GM19193 (cell line): ENCODE measurements around the gene AGPAT3.

ENCODE experiments used
- POLR2A ChIP-seq: IDR thresholded peaks from 4 replicates; pipeline ENCODE4 v1.6.1; 2011; ENCODE audit not compliant: insufficient read depth, insufficient read length; ENCODE audit errors: extremely low read depth

Gene AGPAT3

DNA sequence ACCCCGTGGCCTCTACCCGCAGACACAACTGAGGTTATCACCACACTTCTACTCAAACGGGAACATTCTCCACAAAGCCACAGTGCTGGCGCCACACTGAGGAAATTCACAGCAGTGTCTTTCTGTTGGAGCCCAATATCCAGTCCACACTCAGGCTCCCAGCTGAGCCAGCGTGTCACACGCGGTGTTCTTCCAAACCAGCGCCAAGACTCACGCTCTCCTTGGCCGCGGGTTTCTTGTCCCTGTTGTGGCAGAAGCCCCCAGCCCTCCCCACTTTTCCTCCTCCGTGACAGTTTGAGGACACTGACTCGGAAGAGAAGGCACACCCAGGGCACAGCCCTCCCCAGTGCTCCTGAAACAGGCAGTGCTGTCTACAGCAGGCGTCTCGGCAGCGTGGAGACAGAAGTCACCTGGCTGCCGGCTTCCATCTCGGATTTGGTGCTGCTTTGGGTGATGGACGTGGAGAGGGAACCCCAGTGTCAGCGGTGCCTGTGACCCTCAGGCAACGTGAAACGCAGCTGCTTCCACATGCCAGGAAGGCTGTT is 35.4 kb upstream of the AGPAT3 start:
- no peak for TF ChIP-seq POLR2A

DNA sequence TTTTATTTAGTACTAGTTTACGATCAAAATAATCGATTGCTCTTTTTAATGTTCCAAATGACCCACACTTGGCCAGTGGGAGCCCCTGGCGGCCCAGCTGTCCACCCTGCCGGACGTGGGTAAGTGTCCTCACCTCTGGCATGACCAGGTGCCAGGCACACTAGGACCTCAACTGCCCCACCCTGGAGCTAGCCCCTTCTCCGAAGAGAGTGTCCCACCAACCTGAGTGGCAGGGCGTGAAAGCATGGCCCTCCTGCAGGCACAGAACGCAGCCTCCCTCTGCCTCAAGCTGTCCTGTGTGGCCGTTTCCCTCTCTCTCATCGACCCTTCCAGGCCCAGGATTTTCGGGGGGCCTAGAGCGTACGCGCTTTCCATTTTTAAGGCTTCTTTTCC is 32.9 kb upstream of the AGPAT3 start:
- no peak for TF ChIP-seq POLR2A

DNA sequence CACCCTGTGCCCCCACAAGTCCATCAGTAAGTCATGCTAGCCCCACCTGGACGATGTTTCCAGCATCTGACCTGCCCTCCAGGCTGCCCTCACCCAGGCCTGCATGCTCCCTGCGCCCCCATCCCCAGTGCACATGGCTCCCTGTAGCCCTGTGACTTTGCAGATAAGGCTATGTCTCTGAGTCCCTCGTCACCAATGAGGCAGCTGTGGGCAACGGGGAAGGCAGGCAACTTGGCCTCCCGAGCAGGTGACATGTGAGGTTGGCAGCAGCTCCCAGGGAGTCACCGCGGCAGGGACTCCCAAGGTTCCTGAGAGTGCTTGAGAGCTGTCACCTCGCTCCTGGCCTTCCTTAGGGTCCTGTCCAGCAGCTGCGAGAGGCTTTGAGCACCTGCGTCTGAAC is 32.4 kb upstream of the AGPAT3 start:
- TF ChIP-seq POLR2A = no peak

DNA sequence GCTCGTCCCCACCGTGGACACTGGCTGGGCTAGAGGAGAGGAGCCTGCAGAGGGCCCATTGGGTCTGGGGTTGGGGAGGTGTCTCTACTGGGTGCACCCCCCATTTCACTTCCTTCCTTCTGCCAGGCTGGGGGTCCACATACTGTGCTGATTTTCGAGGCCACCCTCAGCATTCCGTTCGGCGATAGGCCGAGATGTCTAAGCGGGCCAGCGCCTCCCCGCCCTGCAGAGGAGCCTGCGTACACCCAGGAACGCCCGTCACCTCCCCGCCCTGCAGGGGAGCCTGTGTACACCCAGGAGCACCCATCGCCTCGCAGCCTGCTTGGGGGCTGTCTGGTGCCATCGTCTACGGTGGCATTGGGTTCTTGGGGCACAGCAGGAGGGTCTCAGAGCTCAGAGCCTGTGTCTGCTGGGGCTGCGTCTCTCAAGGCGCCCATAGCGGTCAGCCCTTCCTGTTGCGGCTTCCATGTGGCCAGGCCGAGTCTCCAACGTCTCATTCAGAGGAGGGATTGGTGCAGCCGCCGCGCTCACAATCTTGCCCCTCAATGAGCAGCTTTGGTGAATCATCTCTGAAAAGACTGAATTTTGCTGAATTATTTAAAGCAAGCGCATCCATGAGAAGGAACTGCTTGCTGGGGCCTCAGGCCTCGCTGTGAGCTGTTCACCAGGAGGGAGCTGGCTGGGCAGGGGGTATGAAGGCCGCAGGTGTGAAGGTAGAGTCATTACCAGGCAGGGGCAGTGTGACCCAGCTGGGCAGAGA is 30.7 kb upstream of the AGPAT3 start:
- TF ChIP-seq POLR2A = no peak

DNA sequence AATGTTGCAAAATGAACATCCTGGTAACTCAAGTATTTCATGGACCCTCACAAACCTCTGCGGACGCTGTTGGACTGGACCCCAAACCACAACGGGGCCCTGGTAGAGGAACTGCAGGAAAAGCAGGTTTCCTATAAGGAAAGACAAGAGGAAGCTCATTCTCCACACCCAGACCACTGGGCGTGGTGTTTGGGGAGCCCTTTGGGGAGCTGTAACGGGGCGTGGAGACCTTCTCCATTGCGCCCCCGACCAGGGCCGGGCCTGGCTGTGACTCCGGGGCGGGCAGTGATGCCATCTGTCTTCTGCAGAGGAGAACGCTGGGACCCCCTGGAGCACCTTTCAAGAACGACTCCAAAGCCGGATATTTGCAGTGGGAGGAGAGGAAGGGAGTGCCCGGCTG is 30.0 kb upstream of the AGPAT3 start:
- no peak for TF ChIP-seq POLR2A

DNA sequence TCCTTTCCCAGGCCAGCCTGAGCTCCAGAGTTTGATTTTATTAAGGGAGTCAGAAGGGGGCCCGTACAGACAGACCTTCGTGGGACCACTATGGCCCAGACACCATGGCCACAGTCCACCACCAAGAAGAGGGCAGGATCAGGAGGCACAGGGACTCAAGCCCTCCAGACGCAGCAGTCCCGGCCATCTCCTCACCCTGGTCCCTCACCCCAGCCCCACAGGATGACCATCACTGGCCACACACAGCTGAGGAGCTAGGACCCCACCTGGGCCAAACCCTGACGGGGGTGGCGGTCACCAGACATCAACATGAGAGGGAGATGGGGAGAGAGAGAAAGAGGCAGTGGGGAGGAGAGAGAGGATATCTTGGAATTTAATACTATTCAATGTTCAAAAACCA is 29.2 kb upstream of the AGPAT3 start:
- no peak for TF ChIP-seq POLR2A

DNA sequence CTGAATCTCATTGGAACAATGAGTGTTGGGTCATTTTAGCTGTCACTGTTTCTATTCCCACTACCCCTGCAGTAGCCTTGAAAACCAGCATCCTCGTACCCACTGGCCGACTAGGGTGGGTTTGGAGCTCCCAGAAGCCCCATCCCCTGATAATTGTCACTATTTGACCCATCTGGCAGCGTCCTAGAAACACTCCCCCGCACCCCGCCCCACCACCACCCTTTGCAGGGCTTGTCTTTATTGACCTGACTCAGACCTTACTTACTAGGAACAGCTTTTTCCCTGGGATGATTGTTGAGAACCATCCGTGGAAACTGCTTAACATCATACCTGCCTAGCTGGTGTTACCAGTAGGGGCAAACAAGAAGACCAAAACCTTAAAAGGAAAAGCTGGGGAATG is 28.4 kb upstream of the AGPAT3 start:
- TF ChIP-seq POLR2A = no peak

DNA sequence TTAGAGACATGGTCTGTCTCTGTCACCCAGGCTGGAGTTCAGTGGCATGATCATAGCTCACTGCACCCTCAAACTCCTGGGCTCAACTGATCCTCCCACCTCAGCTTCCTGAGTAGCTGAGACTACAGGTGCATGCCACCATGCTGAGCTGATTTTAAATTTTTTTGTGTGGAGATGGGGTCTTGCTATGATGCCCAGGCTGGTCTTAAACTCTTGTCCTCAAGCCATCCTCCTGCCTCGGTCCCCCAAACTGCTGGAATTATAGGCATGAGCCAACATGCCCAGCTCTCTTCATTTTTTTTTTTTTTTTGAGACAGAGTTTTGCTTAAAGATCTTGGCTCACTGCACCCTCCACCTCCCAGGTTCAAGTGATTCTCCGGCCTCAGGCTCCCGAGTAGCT is 24.8 kb upstream of the AGPAT3 start:
- no peak for TF ChIP-seq POLR2A

DNA sequence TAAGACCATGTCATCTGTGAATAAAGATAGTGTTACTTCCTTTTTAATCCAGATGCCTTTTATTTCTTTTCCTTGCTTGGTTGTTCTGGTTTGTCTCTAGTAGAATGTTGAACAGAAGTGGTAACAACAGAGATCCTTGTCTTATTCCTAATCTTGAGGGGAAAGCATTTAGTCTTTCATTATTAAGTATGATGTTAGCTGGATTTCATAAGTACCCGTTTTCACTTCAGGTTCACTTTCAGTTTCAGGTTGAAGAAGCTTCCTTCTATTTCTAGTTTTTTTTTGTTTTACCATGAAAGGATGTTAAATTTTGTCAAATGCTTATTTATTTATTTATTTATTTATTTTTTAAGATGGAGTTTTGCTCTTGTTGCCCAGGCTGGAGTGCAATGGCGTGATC is 22.3 kb upstream of the AGPAT3 start:
- TF ChIP-seq POLR2A = no peak

DNA sequence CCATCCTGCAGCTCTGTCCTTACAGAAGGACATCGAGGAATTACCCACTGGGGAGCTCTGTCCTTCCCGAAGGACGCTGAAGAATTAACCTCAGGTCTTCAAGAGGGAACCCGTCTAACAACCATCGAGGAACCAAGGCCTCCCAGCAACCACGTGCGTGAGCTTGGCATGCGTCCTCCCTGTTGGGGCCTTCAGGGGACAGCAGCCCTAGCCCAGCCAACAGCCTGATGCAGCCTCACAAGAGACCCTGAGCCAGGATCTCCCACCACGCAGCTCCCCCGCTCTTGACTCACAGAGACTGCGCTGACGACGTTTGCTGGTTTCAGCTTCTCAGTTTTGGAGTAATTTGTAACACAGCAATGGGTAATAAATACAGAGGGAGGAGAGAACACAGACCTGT is 19.6 kb upstream of the AGPAT3 start:
- TF ChIP-seq POLR2A = no peak

DNA sequence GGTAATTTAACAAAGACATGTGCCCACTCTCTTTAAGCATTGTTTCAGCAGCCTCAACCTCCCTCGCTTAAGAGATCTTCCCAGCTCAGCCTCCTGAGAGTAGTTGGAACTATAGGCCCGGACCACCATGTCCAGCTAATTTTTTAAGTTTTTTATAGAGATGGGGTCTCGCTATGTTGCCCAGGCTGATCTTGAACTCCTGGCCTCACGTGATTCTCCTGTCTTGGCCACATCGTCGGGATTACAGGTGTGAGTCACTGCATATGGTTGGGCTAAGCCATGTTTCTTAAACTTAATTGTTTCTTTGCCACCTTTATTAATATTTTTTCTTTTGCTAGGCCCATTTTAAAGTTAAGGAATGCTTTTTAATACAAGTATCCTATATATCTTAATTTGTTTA is 18.6 kb upstream of the AGPAT3 start:
- no peak for TF ChIP-seq POLR2A

DNA sequence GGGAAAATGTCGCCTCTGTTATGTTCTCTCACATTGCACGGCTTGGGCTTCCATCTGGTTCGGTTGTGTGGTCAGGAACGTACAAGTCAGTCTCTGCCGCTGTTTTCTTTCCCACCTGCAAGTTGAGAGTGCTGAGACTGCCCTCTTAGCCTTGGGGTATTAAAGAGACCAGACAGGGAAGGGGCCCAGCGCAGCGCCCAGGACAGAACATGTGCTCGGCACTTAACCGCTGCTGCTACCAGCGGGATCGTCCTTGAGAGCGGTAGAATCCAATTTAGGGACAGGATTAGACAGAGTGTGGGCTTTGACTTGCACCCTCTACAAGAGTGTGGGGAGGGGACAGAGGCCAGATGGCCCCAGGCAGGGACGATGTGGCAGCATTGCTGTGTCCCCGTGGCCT is 17.7 kb upstream of the AGPAT3 start:
- TF ChIP-seq POLR2A = no peak

DNA sequence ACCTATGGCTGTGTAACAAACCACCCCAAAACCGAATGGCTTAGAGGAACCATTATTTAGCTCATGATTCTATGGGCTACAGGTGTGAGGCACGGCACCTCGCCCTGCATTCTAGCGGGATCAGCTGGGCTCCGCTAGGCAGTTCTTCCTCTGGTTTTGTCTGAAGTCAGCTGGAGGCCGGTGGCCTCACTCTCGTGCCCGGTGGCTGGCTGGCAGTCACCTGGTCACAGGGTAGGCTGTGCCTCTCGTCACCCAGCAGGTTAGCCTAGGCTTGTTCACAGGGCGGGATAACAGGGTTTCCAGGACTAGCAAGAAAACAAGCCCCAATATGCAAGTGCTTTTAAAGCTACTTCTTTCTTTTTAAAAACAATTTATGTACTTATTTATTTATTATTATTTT is 16.3 kb upstream of the AGPAT3 start:
- TF ChIP-seq POLR2A = no peak

DNA sequence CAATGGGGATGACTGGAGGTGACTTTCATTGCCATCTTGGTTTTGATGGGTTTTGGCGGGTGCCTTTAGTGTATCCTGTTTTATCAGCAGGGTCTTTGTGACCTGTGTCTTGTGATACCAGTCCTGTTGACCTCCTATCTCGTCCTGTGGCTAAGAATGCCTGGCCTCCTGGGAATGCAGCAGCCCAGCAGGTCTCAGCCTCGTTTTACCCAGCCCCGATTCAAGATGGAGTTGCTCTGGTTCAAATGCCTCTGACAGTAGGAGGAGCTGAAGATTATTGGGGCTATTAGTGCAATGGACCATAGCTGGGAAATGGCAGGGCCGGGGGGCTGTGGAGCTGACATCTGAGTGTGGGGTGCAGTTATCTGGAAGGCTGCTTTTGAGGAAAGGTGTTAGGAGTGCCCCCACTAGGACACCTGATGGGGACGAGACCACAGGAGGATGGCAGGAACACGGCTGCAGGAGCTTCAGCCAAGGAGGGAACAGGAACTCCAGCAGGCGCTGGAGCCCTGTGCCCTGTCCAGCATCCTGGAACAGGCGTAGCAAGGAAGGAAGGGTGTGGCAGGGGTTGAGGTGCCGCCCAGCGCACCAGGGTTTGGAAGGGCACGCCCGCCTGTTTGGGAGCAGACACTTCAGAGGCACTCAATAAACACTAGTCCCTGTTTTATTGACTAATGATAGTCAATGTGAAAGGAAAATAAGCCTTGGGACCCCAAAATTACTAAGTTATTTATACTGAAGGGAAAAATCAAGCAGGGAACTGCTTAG is 15.3 kb upstream of the AGPAT3 start:
- no peak for TF ChIP-seq POLR2A

DNA sequence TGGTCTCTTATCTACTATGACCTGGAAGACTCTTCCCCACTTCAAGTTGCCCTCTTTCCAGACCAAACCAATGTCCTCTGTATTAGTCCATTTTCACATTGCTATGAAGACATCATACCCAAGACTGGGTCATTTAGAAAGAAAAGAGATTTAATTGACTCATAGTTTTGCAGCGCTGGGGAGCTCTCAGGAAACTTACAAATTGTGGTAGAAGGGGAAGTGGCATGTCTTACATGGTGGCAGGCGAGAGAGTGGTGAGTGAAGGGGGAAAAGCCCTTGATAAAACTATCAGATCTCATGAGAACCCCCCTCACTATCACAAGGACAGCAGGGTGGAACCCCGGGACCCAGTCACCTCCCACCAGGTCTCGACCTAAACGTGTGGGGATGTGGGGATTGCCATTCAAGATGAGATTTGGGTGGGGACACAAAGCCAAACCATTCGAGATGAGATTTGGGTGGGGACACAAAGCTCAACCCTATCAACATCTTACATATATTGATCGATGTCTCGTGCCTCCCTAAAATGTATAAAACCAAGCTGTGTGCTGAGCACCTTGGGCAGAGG is 14.2 kb upstream of the AGPAT3 start:
- no peak for TF ChIP-seq POLR2A

DNA sequence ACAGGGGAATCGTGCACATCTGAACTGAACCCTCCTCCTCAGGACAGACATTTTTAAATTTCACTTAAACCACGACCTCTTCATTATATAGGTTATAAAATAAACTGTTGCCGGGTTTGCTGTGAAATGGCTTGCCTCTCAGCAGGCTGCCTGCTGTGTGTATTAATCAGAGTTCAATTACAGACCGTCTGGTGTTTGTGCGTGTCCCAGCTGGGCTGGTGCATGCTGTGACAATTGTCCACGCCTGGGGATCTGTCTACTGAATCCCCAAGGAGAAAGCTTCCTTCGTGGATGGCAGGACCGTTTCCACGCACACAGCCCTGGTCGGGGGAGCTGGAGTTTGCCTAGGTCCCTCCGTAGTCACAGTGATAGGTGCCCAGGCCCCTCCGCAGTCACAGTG is 13.4 kb upstream of the AGPAT3 start:
- no peak for TF ChIP-seq POLR2A
